ENCODE data around the gene PRODH2.
"Not testable (repeated sequence)": the region's sequence is repeated elsewhere in the genome, so short reads cannot be mapped to it uniquely, and the experiment has no call there.

The PRODH2 gene

DNA sequence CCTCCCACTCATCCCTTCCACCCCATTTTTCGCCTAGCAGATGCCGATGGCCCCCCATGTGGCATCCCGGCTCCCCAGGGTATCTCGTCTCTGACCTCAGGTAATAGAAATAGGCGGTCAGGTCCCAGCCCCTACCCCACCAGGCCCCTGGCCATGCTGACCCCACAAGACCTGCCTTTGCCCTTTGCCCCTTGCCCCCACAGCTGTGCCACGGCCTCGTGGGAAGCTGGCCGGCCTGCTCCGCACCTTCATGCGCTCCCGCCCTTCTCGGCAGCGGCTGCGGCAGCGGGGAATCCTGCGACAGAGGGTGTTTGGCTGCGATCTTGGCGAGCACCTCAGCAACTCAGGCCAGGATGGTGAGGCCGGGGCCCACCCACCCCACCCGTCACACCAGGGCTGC, 31.9 kb downstream of the PRODH2 start:
- no peak for DNase-seq

DNA sequence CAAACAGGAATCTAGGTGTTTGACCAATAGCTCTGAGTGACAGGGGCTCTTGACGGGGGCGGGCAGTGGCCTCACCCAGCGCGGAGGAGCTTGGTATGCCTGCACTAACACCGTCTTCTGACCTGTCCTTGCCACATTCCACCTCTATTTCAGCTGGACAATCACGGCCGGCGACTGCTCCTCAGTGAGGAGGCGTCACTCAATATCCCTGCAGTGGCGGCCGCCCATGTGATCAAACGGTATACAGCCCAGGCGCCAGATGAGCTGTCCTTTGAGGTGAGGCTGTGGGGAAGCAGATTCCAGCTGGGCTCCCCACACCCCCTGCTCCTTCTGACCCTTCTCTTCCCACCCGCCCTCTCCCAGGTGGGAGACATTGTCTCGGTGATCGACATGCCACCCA, 32.6 kb downstream of the PRODH2 start:
- DNase-seq, result no peak

DNA sequence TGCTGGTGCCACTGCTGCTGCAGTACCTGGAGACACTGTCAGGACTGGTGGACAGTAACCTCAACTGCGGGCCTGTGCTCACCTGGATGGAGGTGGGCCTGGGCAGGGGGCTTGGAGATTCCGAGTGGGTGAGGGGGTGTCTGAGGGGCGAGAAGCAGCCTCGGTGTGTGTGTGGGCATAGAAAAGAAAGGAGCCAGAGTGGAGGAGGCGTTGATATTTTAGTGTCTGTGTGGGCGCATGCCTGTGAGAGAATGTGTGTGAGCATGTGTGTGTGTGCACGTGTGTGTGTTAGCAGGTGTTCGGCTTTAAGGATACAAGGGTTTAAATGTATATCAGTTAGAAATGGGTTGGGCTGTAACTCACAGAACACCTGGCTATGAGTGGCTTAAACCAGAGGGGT, 33.6 kb downstream of the PRODH2 start:
- no peak for DNase-seq

DNA sequence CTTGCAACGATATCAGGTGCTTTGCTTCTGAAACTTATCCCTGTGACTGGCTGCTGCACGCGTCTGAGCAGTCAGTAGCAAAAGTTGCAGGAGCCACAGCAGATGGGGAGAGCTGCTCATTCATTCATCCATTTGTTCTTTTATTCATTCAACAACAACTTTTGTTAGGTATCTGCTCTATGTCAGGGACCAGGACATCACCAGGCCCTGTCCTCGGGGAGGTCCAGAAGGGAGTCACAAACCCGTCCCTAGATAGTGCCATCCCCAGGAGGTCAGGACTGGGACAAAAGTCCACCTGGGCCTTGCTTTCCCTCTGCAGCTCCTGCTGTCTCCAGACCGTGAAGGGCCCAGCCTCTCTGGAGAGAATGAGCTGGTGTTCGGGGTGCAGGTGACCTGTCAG, 34.7 kb downstream of the PRODH2 start:
- no peak for DNase-seq

DNA sequence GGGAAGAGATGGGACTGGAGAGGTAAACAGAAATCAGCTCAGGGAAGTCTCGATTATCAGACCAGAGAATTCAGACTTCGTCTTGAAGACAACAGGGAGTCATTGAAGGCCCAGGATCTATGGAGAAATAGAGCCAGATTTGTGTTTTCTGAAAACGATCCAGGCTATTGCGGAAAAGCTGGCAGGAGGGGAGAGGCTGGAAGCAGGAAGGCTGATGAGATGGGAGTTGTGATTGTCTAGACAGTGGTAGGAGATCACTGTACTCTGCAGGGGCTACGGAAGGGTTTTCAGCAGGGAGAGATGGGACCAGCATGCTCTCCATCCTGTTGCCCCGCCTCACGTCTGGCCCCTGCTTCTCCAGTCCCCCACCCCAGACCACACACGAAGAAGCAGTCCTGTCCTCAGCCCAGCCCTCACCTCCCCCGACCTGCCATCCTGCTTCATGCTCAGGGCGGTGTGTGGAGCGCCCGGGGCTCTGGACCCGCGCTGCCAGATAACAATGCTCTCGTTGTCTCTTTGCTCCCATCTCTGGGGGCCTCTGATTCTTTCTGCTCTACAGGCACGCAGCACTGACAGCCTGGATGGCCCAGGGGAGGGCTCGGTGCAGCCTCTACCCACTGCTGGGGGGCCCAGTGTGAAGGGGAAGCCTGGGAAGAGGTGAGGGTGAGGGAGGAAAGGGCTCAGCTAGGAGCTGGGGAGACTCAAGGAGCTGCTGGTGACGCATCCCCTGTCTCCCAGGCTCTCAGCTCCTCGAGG, 35.4 kb downstream of the PRODH2 start:
- no peak for DNase-seq

DNA sequence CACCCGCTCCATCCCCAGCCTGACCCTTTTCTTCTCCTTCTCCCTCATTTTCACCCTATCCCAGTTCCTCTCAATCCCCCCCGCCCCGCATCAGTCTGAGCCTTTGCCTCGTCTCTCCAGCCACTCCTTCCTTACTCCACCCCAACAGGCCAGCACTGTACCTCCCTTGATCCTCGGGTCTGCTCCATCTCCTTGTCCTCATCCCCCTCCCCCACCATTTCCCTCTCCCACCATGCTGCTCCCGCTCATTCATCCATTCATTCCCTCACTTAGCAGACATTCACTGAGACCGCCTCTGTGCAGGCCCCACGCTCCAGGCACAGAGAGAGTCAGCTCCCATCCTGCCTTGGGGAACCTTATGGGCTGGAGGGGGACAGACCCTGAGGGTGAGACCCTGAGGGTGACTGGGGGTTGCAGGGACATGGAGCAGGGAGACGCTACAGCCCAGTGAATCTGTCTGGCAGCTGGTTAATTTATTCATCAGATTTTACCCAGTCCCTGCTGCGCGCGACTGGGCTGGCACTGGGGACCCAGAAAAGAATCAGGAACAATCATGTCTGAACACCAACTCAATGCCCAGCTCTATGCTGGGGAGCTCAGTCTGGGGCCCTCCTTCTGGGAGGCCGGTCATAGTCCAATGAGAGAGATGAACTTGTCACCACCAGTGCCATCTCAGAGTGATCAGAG, 36.4 kb downstream of the PRODH2 start:
- DNase-seq, result no peak

DNA sequence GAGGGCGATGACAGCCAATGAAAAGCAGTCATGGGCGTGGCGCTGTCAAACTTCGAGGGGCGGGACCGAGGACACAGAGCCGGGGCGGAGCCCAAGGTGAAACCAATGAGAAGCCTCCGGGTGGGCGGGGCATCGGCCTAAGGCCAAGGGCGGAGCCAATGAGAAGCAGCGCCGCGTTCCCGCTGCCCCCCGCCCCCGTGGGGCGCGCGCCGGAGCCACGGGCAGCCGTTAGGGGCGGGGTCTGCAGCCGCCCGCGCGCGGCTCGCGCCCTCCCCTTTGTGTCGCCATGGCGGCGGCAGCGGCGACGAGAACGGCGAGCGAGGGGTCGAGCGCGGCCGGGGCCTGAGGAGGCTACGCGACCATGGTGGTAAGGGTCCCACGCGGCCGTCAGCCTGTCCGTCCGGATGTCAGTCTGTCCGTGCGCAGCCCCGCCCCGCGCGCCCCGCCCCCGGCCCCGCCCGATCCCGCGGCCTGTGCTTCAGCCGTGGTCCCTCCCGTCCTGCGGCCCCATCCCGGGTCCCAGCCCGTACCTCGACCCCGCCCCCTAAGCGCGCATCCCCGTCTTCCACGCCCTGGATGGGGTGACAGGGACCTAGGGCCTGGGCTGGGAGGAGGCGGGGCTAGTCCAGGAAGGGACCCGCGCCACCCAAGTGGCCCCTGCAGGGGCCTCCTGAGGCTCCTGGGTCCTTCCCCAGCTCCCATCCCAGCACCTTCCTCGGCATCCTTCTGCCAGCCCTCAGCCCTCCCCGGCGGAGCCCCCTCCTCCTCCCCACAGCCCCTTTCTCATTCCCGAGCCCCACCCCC, 37.1 kb downstream of the PRODH2 start, which contains the start of gene ARHGAP33:
Gene ARHGAP33, plus strand, starts transcription at position 267 of the 804 bp plus-strand sequence. Its CDS starts 95 bp downstream, at position 362.
- DNase-seq, result peak; percentile 99

DNA sequence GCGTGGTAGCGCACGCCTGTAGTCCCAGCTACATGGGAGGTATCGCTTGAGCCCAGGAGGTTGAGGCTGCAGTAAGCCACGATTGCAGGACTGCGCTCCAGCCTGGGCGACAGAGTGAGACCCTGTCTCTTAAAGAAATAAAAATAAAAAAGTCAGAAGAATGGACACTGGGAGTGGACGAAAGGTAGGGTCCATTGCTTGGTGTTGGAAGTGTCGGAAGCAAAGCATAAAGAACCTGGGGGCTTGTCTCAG, 37.7 kb downstream of the PRODH2 start:
- DNase-seq, result no peak

DNA sequence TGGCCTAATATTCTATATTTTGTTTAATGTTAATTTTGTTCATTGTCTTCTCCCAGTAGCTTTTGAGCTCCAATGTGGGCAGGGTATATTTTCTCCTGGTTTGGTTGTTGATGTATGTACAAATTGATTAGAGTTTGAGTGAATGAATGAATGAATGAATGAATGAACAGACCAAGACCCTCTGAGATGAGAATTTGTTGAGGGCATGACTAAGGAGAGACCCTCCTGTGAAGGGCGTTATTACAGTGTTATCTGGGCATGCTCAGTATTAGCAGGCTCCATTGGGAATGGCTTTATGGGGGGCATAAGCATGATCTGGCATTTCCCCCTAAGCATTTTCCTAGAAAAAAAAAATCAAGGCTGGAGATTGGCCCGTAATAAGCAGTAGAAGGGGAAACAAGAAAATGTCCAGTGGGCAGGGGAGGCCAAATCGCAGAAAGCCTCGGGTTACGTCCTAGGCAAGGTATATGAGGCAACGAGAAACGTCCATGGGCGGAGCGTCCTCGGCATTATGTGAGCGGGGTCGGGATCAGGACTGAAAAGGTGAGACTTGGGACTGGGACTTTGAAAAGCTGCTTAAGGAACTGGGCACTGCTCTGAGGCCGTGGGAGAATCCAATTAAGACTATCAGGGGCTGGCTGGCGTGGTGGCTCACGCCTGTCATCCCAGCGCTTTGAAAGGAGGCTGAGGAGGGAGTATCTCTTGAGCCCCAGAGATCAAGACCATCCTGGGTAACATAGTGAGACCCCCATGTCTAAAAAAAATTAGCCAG, 38.2 kb downstream of the PRODH2 start:
- DNase-seq, result no peak

DNA sequence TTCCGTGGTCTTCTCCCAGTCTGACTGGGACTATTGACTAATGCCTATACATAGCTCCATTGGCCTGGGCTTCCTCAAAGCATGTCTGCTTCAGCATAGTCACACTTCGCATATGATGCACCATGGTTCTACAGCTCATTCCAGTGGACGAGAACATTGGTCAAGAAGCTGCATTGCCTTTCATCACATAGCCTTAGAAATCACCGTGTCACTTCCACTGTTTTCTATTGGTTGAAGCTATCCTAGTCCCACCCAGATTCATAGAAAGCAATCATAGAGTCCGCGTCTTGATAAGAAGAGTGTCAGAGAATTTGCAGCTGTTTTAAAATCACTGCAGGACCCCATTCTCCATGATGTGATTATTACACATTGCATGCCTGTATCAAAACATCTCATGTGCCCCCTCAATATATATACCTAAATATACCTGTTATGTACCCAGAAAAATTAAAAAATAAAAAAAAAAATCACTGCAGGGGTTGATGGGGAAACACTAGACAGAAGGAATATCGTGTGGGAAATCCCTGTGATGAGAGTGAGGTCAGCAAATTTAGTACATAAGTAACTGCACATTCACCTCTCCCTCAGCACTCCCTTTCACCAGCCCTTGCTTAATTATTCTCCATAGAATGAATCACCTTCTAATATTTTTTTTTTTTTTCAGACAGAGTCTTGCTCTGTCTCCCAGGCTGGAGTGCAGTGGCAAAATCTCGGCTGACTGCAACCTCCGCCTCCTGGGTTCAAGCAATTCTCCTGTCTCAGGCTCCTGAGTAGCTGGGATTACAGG, 39.4 kb downstream of the PRODH2 start:
- no peak for DNase-seq

DNA sequence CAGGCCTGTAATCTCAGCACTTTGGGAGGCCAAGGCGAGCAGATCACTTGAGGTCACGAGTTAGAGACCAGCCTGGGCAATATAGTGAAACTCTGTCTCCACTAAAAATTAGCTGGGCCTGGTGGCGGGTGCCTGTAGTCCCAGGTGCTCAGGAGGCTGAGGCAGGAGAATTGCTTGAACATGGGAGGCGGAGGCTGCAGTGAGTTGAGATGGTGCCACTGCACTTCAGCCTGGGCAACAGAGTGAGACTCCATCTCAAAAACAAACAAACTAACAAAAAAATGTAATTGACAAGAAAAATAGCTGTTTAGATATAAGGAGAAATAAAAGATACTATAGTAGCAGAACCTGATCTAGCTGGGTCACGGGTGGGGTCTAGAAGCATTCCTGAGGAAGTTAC, 40.3 kb downstream of the PRODH2 start:
- DNase-seq, result not testable (repeated sequence)

DNA sequence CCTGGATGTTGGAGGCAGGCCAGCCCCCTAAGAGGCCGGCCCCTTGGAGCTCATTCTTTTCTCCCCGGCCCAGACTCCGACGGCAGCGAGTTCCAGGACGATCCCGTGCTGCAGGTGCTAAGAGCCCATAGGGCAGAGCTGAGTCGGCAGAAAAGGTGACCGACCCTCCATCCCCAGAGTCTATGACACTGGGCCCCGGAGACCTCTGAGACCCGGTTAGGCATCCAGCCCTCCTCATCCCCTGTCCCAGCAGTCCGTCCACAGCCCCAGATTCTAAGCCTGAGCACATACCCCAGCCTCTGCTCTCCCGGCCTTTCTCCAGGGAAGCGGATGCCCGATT, 44.6 kb downstream of the PRODH2 start:
- DNase-seq, result no peak

DNA sequence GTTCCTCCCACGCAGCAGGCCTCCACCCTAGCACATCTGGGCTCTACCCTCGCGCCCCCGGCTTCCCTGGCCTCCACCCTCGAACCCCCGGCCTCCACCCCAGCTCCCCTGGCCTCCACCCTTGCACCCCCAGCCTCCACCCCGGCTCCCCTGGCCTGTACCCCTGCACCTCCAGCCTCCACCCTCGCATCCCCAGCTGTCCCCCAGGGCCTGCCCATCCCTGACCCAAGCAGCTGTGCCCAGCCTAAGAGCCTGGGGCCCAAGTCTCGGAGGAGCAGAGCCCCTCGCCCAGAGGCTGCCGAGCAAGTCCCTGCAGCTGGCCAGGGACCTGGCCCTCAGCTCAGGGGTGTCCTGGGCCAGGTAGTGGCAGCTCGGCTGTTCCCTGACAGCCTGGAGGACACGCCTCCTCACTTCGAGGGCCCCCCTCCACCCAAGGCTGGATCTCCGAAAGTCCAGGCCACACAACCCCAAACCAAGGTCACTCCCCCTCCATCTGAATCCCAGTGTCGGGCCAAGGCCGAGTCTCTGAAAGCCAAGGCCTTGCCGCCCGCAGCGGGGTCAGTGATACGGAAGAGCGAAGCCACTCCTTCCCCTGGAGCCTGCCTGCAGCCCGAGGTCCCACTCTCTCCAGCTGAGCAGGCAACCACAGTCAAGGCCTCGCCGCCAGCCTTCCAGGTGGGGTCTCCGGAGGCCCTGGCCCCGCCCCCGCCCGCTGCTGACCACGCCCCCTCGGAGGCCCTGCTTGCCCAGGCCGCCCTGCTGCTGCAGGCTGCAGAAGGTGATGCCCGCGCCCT, 45.2 kb downstream of the PRODH2 start:
- DNase-seq, result no peak

DNA sequence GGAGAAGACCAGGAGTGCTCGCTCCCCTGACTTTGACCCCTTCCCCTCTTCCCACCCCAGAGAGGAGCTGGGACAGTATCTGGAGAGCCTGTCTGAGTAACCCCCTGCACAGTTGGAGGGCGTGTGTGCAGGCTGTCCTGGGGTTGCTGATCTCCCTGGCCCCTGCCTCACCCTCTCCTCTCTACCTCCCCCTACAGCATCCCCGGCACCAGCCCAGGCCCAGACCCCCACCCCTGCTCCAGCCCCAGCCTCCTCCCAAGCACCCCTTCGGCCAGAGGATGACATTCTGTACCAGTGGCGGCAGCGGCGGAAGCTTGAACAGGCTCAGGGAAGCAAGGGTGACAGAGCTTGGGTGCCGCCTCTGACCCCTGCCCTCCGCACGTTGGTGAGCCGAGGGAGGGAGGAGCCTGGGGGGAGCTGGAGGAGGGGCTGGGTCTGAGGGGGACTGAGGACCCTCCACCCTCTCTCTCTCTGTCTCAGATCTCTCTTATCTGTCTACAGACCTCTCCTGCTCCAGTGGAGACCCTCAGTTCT, 46.0 kb downstream of the PRODH2 start:
- no peak for DNase-seq

DNA sequence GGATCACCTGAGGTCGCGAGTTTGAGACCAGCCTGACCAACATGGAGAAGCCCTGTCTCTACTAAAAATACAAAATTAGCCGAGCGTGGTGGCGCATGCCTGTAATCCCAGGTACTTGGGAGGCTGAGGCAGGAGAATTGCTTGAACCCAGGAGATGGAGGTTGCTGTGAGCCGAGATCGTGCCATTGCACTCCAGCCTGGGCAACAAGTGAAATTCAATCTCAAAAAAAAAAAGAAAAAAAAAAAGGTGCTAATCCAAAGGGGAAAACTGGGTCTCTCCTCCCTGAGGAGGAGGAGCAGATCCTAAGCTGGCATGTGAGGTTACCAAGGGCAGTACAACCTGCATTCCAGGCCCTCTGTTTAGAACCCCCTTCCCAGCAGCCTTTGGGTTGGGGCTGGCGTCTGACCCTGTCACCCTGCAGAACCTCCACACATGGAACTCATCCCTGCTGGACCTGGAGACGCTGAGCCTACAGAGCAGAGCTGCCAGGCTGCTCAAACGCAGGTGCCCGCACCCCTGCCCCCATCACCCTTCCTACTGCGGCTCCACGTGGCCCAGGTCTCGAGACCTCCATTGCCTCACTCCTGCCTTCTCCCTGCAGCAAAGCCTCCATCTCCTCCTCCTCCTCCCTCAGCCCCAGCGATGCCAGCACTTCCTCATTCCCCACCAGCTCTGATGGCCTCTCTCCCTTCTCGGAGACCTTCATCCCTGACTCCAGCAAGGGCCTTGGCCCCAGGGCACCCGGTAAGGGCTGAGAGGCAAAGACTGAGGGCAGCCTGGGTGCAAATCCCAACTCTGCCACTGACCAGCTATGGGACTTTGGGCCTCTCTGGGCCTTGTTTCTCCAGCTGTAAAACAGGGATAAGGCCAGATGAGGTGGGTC, 48.0 kb downstream of the PRODH2 start:
- DNase-seq, result no peak

DNA sequence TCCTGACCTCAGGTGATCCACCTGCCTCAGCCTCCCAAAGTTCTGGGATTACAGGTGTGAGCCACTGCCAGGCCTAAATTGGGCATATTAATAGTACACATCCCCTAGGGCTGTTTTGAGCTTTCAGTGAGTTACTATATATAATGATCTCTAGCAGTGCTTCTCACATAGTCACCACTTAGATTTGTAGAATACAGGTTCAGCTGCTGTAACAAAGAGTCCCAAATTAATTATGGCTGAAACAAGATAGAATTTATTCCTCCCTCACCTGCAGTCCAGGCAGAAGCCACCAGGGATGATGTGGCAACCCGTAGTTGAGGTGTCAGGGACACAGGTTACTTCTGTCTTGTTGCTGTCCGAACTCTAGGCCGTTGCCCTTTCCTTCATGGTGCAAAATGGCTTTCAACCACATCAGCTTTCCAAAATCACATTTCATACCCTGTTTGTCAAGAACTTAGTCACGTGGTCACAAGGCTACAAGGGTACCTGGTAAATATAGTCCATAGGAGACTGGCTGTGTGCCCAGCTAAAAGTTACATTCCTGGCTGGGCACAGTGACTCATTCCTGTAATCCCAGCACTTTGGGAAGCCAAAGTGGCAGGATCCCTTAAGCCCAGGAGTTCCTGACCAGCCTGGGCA, 51.8 kb downstream of the PRODH2 start:
- DNase-seq, result no peak

DNA sequence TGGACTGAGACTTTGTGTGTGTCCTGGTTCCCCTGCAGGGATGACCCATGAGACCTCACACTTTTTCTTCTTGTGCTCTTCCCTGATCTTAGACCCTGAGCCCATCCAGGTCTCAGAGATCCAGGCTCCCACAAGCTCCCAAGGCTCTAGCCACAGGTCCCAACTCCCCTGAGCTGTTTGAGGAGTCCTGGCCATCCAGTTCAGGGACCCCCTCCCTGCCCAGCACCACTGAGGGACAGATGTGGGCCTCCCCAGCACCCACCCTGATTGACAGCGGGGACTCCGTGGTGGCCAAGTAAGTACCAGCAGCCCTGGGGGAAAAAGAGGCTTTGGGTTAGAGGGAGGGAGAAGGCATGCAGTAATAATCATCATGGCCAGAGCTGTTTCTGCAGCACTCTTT, 52.9 kb downstream of the PRODH2 start:
- no peak for DNase-seq

DNA sequence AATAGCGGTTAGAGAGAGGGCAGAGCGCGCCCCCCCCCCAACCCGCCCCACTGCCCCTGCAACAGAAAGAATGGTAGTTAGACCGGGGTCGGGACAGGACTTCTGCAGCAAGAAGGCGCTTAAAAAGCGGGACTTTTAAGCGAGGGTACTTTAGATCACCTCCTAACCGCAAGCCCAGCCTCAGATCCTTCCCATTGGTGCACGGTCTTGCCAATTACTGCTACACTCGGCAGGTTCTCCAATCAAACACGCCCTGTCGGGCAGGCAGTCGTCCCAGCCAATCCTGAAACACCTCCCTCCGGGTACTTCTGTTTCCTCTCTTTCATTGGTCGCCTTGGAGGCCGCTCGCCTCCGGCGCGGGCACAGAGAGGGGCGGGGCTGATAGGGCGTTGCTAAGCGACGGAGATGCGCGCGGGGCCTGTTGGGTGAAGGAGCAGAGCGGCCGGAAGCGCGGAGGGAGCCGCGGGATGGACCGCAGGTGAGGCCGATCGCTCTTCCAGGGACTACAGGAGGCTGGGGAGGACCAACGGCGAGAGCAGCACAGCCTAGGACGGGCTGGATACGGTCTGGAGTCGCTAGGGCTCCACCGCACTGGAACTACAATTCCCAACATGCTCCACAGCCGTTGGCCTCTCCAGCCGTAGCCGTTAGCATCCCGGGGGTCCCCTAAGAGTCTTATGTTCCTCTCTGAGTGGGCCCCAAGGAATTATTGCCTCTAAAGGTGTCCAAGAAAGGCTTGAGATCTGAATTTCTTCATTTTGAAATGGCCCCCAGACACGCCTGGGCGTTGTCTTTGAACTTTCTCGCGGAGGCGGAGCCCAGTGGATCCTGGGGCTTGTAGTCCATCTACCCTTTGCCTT, 54.7 kb downstream of the PRODH2 start, which contains the start of gene PROSER3:
Gene PROSER3, plus strand, starts transcription at position 428 of the 860 bp plus-strand sequence. Its CDS starts 40 bp downstream, at position 468.
- DNase-seq, result peak; percentile 100
